HG03175 (cell line): Measurements from ENCODE around the gene NADK2.

ENCODE experiments used
- ATAC-seq: cut with Tn5 transposase; IDR thresholded peaks from one replicate; pipeline ENCODE4 v1.9.1; 2021; ENCODE audit warnings: mild to moderate bottlenecking, moderate library complexity; ENCODE audit not compliant: unreplicated experiment

NADK2 gene

DNA sequence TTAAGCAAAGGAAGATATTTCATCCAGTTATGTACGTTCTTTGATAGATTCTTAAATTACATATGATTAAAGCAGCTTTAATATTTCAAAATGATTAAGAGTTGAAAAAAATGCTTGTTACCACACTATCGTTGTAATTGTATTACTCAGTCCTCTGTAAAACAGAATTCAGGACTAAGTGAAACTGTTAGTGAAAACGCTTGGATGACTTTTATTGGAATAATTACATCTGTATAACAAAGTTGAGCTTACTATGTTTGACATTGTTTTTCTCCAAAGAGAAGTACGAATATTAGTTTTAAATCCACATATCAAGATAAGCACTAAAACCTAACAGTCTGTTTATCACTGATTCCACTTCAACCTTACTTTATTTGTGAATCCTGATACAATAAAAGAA lies 8.7 kb upstream of the NADK2 start:
- no peak for ATAC-seq

DNA sequence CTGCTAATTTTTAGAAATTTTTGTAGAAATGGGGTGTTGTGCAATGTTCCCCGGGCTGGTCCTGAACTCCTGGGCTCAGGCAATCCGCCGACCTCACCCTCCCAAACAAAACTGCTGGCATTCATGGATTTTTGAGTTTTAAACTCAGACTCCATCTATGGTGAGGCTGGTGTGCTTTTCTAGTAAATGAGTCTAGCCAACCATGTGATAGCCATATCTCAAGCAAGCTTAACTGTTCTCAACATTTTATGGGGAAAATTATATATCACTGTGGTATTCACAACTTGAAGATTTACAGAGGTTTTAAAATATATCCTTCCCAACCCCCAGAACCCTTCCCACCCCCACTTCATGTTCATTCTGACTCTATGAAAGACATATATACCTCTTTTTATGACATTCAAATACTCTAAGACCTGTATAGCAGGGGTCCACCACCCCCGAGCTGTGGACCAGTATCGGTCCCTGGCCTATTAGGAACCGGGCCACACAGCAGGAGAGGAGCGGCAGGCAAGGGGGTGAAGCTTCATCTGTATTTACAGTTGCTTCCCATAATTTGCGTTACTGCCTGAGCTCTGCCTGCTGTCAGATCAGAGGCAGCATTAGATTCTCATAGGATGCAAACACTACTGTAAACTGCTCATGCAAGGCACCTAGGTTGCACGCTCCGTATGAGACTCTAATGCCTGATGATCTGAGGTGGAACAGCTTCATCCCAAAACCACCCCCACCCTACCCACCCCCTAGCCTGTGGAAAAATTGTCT lies 4.5 kb upstream of the NADK2 start:
- no peak for ATAC-seq

GRCh38 chr5:36244076-36244475 lies 2.4 kb upstream of the NADK2 start:
- no peak for ATAC-seq

DNA sequence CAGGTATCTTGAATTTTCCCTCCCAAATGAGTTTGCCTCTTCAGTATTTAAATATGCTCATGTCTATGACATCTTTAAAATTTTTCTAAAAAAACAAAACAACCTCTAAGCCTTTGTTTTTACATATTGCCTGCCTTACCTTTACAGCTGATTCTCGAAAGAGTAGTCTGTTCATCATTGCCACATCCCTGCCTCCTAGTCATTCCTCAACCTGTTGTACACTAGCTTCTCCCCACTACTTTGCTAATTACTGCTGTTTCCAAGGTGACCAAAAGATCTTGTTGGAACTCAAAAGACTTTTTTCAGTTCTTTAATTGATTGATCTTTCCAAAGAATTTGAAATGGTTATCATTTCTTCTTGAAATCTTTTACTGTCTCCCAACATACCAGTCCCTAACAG lies 1.9 kb upstream of the NADK2 start:
- ATAC-seq, result no peak

DNA sequence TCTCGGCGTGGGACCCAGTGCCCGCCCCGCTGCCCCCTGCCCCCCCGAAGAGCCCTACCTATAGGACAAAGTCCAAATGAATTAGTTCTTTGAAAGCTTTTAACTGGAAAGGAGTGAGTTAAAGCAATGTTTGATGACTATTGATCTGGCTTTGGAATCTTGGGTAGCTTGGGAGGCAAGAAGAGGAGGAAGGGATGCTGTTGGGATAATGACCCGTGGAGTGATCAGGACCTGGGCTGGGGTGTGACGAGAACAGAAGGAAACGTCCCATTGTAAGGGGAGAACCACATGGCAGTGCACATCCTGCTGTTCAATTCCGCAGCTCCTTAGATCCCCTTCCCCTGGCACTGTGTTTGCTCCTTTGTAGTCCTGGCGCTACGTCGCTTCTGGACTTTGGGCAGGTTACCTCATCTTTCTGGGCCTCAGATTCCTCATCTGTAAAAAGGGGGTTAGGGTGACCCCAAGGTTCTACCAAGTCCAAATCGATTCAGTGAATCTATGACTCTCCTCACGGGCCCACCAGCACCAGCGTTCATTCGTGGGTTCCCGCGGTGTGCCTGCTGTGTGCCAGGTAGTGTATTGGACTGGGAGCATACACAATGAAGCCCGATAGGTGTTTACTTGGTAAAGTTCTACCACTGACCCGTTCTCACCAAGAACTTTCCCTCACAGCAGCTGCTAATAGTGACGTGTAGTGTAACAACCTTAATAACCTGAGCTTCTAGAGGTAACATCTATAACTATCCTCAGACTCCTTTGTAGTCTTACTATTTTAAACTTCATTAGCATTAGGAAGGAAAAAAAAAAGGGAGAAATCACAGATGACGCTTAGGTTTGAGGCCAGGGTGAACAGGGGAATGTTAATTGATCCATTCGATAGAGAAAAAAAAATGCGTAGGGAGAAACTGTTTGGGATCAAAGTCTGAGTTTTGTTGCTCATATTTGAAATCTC lies 1.1 kb upstream of the NADK2 start:
- ATAC-seq, result no peak

GRCh38 chr5:36240779-36241630 lies 720 bp downstream of the NADK2 start:
- ATAC-seq, result peak; percentile 26

DNA sequence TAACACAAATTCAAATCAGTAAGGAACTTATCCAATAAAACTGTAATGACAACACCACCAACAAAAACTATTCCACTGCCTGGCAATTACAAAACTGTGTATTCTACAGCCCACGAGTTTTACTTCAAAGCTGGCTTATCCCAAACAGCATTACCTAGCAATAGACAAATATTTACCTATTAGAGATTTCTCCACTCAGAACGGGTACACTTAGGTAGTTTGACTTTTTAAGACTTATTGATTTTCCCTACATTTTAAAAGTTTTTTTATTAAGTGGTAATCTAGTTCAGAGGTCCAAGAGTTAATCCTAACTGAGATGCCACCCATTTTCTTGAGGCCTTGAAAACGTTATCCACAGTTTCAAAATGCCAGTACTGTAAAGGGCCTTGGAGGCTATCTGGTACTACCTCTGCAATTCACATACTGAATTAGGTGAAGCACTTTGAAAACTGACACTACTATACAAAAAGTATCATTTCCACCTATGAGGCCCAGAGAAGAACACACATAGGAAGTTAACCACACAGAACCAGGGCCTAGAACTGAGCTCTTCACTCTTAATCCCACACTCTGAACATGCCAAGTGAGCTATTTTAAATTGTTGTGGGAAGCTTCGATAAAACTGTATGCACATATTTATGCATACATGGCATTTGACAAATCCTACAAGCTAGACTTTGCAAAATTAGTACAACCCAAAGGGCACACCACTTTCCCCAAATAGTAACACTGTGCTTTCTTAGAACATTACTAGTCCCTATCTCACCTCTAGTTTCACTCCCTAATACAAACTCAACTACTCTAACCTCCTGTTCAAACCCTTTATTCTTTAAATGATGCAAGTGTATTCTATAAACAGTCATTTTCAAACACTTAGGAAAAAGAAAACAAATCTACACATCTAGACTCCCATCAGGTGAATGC lies 2.1 kb downstream of the NADK2 start:
- no peak for ATAC-seq

DNA sequence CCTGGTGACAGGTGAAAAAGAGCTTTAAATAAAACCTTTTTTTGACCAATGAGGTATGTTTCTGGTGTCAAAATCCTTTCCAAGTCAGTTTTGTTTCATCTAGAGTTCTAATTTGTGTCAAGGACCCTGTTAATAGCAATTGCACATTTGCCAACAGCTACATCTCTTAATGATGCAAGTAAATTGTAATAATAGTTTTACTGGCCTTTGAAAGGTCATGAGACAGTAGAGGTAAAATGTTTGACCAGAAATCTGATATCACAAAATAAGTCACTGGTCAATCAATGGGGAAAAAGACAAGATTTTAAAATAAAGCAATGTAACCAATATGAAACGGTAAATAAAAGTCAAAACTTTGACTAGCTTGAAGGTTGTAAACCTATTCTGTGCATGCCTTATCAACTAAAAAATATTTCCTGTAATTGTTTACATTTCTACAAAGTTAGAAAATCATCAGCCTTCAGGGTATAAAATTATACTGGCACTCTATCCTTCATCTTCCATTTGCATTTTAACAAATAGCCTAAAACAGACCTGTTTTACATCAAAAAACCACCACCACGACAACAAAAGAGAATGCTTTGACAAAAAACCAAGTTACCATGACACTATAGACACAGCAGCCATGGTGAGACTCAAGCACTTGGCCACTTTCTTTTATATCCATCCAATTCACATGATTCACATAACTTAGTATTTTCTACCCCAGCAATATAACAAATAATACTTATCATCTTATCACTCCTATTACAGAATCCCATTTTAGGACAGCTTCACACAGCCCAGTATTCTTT lies 3.0 kb downstream of the NADK2 start:
- no peak for ATAC-seq

DNA sequence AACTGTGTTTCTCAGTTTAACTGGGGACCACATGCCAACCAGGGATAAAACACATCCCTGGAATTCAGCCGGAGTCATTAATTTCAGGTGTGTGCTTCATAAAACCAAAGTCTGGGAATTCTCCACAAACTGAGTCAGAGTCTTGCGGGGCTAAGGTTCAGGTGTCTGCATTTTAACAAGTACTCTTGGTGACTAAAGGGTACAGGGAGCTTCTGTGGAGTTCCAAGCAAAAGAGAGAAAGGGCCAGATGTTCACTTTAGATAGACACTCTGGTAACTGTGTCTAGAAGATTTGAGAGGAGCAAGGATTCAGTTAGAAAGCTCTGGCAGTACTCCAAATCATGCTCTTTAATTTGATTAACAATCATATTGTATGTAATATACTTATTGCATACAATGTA lies 4.0 kb downstream of the NADK2 start:
- ATAC-seq, result no peak

DNA sequence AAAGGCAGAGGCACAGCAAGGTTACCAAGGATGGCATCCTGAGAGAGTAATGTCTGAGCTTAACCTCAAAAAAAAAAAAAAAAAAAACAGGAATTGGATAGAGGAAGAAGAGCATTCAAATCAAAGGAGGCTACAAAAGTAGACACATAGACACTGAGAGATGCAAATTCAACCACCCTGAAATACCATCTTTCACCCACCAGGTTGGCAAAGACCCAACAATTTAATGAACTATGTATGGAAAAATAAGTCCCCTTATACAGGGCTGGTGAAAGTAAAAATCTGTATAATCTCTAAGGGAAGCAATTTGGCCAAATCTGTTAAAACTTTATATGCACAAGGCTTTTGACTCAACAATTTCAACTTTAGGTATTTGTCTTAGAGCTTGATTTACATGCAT lies 4.9 kb downstream of the NADK2 start:
- no peak for ATAC-seq

DNA sequence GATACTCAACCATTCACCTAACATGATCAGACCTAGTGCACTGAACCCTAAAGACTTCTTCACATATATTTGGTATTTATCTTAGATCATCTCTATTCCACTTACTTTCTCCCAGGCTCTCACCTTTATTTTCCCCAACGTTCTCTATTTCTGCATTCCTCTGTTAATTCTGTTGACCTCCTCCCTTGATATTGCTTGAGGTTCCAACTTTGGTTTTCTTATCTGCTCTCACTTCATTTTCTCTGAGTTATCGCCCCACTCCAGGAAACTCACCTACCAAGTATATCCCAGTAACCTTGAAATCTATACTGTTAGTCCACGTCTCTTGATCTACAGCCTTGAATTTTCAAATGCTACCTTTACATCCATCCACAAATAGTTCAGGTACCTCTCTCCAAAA lies 9.2 kb downstream of the NADK2 start:
- ATAC-seq, result no peak

GRCh38 chr5:36230151-36230790 lies 11.5 kb downstream of the NADK2 start:
- no peak for ATAC-seq

GRCh38 chr5:36228505-36228904 lies 13.2 kb downstream of the NADK2 start:
- no peak for ATAC-seq

- no peak for ATAC-seq
Observed at GRCh38 chr5:36227046-36227445, 14.7 kb downstream of the NADK2 start.

- ATAC-seq, result no peak
Observed at GRCh38 chr5:36222620-36223019, 19.1 kb downstream of the NADK2 start.

GRCh38 chr5:36217988-36218387 lies 23.7 kb downstream of the NADK2 start:
- no peak for ATAC-seq

DNA sequence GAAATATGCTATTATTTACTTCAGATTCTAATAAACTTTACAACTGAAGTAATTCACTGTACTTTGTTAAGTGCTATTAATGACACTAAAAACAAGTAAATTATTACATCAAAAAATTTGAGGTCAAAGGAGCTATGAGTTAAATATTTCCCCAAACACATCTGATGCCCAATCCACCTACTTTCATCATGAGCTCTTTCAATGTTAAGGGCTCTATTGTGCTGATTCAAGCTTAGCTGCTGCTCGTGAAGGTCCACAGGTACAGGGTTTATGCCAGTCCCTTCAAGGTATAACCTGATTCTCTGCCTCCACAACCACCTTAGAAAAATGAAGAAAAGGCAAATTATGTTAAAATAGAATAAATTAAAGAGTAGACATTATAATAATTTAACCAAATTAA lies 24.2 kb downstream of the NADK2 start:
- no peak for ATAC-seq

- ATAC-seq, result no peak
Observed at GRCh38 chr5:36215910-36216309, 25.8 kb downstream of the NADK2 start.

DNA sequence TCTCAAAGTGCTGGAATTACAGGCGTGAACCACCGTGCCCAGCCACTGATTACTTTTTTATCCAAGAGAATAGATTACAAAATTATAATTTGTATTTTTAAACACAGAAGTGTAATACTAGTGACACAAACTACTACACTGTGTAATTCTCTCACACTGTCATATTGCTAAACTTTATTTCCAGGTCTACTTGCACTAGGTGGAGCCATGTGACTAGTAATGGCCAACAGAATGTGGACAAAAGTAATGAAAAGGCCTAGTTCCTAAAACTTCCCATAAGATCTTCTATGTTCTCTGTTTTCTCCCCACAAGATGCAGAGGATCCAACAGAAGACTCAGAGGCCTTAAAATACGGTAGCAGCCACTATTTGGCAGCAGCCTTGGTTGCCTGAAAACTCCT lies 27.3 kb downstream of the NADK2 start:
- ATAC-seq, result no peak
